ENCODE results near the gene PHF2.

Gene PHF2

GRCh38 chr9:93630806-93631411 lies 54.5 kb downstream of the PHF2 start:
- DNase-seq (ENCODE audit: low read depth) = no peak

GRCh38 chr9:93633492-93634221 lies 57.3 kb downstream of the PHF2 start:
- no peak for DNase-seq (ENCODE audit: low read depth)

- DNase-seq (ENCODE audit: low read depth) = no peak
Observed at GRCh38 chr9:93634311-93635185, 58.2 kb downstream of the PHF2 start.

GRCh38 chr9:93635186-93636107 lies 59.1 kb downstream of the PHF2 start:
- DNase-seq (ENCODE audit: low read depth) = no peak

- no peak for DNase-seq (ENCODE audit: low read depth)
Observed at GRCh38 chr9:93636172-93636661, 59.8 kb downstream of the PHF2 start.

- no peak for DNase-seq (ENCODE audit: low read depth)
Observed at GRCh38 chr9:93636667-93637066, 60.3 kb downstream of the PHF2 start.

GRCh38 chr9:93637886-93638285 lies 61.5 kb downstream of the PHF2 start:
- DNase-seq (ENCODE audit: low read depth) = no peak

GRCh38 chr9:93640027-93640426 lies 63.6 kb downstream of the PHF2 start:
- no peak for DNase-seq (ENCODE audit: low read depth)

GRCh38 chr9:93642961-93643360 lies 66.6 kb downstream of the PHF2 start:
- DNase-seq (ENCODE audit: low read depth) = no peak

GRCh38 chr9:93644397-93645088 lies 68.2 kb downstream of the PHF2 start:
- no peak for DNase-seq (ENCODE audit: low read depth)

GRCh38 chr9:93645149-93645889 lies 68.9 kb downstream of the PHF2 start:
- no peak for DNase-seq (ENCODE audit: low read depth)

GRCh38 chr9:93645921-93646639 lies 69.7 kb downstream of the PHF2 start:
- DNase-seq (ENCODE audit: low read depth) = no peak

- DNase-seq (ENCODE audit: low read depth) = no peak
Observed at GRCh38 chr9:93646640-93647178, 70.3 kb downstream of the PHF2 start.

- DNase-seq (ENCODE audit: low read depth) = no peak
Observed at GRCh38 chr9:93648181-93648580, 71.8 kb downstream of the PHF2 start.

- no peak for DNase-seq (ENCODE audit: low read depth)
Observed at GRCh38 chr9:93648836-93649235, 72.5 kb downstream of the PHF2 start.

- no peak for DNase-seq (ENCODE audit: low read depth)
Observed at GRCh38 chr9:93649610-93650261, 73.4 kb downstream of the PHF2 start.

GRCh38 chr9:93650448-93650847 lies 74.1 kb downstream of the PHF2 start:
- DNase-seq (ENCODE audit: low read depth) = no peak

- DNase-seq (ENCODE audit: low read depth) = no peak
Observed at GRCh38 chr9:93651521-93651950, 75.2 kb downstream of the PHF2 start.
